ENCODE data around the gene SMIM11. TPM values are rescaled to one million over a fixed set of nuclear protein-coding genes. Genes with fewer than 3 reads are reported as not detected.

The SMIM11 gene
- polyA plus RNA-seq, 3 donors from 2014 or later: 3.9 to 11.1 (median 7.0) TPM

DNA sequence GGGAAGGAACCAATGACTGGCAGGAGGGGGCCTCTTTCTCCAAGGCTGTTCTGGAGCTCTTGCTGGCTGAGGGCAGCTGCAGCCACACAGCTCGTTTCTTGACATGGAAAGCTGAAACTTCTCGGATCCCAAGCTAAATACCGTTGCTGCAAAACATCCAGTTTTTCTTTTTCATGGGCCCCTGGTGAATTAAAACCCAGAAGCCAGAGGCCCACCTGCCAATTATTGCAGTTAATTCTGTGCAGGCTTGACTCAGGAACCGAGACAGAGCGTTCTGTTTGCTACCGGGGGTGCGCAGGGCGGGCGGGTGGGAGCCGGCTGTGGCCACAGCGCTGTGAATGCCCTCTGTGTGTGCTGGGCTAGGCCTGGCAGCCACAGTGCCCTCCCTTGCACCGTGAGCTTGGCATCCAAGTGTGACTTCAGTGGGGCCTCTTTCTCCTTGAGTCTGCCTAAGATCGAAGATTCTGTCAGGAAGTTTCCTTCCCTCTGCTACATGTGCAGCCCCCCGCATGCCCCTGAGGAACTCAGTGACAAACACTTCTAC lies 31.4 kb upstream of the SMIM11 start:
- H3K9me3 Mint-ChIP-seq: no peaks in the 10 kb centered on the region
- H3K27ac Mint-ChIP-seq: no peak overlapping the region

DNA sequence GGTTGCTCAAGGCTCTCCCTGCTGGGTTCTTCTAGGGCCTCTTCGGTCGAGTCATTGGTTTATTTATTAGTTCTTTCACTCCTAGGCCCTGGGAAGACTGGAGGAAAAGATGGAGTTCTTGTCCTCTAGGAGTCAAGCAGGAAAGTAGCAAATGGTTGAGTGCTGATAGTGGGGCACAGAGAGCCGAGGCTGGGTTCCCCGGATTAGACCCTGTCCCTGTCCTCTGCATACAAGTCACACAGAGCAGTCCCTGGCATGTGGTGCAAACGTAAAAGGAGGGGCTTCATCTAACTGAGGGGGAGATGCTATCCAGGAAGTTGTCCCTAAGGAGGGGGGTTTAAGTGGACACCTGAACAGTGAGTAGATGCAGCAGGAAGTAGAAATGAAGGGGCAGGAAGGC lies 30.7 kb upstream of the SMIM11 start:
- Mint-ChIP-seq H3K9me3 (no peaks in the 10 kb centered on the region), H3K27ac (no peak overlapping the region), H3K27me3 (ENCODE audit: low read depth in 3 of 3) (peaks cover 4 to 8% (median 7%) of the 10 kb centered on the region in 3 donors), H3K4me1 (peaks cover 13 to 18% of the 10 kb centered on the region in 2 donors), H3K36me3 (no peaks in the 10 kb centered on the region), H3K4me3 (no peak overlapping the region)
- DNase-seq: no peak

More for the DNA sequence above, 31.4 kb upstream of the SMIM11 start:
- Mint-ChIP-seq H3K27me3 (ENCODE audit: low read depth in 3 of 3) (peaks cover 4 to 8% (median 7%) of the 10 kb centered on the region in 3 donors), H3K4me1 (peaks cover 15 to 20% of the 10 kb centered on the region in 2 donors), H3K36me3 (no peaks in the 10 kb centered on the region), H3K4me3 (no peak overlapping the region)
- DNase-seq: no peak

GRCh38 chr21:34345091-34345871 lies 30.0 kb upstream of the SMIM11 start:
- Mint-ChIP-seq H3K27me3 (ENCODE audit: low read depth in 3 of 3) (peaks cover 4 to 7% (median 4%) of the 10 kb centered on the region in 3 donors), H3K36me3 (no peaks in the 10 kb centered on the region), H3K4me3 (no peak overlapping the region), H3K27ac (no peak overlapping the region), H3K9me3 (no peaks in the 10 kb centered on the region), H3K4me1 (peaks cover 7 to 11% of the 10 kb centered on the region in 2 donors)
- DNase-seq: no peak

DNA sequence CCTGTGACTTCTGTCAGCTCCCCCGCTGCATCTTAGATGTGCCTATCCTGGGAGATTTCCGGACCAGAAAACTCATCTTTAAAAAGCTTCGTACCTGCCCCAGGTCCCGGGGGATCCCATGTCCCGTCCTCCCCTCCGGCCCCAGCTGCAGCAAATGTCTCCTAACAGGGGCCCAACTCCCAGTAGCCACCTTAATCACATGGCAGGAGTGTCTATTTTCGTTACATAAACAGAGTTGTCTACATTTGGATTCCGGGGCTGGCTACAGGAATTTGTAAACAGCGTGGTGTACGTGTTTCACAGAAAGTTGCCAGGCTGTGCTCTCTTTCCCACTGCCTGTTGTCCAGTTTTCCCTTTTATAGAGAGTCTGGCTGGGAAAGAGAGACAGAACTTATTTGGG lies 29.4 kb upstream of the SMIM11 start:
- Mint-ChIP-seq H3K4me1 (peaks cover under 1 to 5% of the 10 kb centered on the region in 2 donors), H3K27me3 (ENCODE audit: low read depth in 3 of 3) (peaks cover 0 to 7% (median 2%) of the 10 kb centered on the region in 3 donors), H3K27ac (no peak overlapping the region), H3K4me3 (no peak overlapping the region), H3K36me3 (no peaks in the 10 kb centered on the region), H3K9me3 (no peaks in the 10 kb centered on the region)
- no peak for DNase-seq

GRCh38 chr21:34348890-34349519 lies 26.3 kb upstream of the SMIM11 start:
- no peak for DNase-seq
- H3K4me3 Mint-ChIP-seq: no peak overlapping the region
- H3K27me3 Mint-ChIP-seq (ENCODE audit: low read depth in 3 of 3): peaks cover 1 to 4% (median 4%) of the 10 kb centered on the region in 3 donors
- H3K4me1 Mint-ChIP-seq: peaks cover 0 to 4% of the 10 kb centered on the region in 2 donors
- no peak overlapping the region for H3K27ac Mint-ChIP-seq
- peaks cover 0 to 3% (median 0%) of the 10 kb centered on the region in 3 donors for H3K36me3 Mint-ChIP-seq
- peaks cover 0 to 3% (median 0%) of the 10 kb centered on the region in 6 donors for H3K9me3 Mint-ChIP-seq

- Mint-ChIP-seq H3K4me3 (no peak overlapping the region), H3K27me3 (ENCODE audit: low read depth in 3 of 3) (peaks cover 2 to 10% (median 7%) of the 10 kb centered on the region in 3 donors), H3K9me3 (peaks cover 0 to 3% (median 0%) of the 10 kb centered on the region in 6 donors), H3K36me3 (peaks cover 0 to 3% (median 0%) of the 10 kb centered on the region in 3 donors), H3K4me1 (peaks cover 0 to 4% of the 10 kb centered on the region in 2 donors), H3K27ac (no peak overlapping the region)
- DNase-seq: peak; percentile 6 to 28 (median 10)
These were observed 23.5 kb upstream of the SMIM11 start for GRCh38 chr21:34351786-34352241.

GRCh38 chr21:34352556-34352955 lies 22.8 kb upstream of the SMIM11 start:
- Mint-ChIP-seq H3K9me3 (peaks cover 0 to 3% (median 0%) of the 10 kb centered on the region in 6 donors), H3K36me3 (peaks cover 0 to 3% (median 0%) of the 10 kb centered on the region in 3 donors), H3K27ac (no peak overlapping the region), H3K4me3 (no peak overlapping the region), H3K27me3 (ENCODE audit: low read depth in 3 of 3) (peaks cover 2 to 10% (median 7%) of the 10 kb centered on the region in 3 donors), H3K4me1 (peaks cover 0 to 4% of the 10 kb centered on the region in 2 donors)
- DNase-seq: no peak

DNA sequence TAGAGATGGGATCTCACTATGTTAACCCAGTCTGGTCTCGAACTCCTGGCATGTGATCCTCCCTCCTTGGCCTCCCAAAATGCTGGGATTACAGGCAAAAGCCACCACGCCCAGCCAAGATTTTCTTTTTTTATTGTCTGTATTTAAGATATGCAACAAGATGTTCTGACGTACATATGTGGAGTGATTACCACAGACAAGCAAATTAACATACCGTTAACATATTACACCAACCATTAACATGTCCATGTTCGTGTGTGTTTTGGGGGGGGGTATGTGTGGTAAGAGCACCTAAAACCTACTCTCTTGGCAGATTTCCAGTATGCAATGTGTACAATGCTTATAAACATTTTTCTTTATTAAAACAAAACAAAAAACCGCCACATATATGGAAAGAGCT lies 22.1 kb upstream of the SMIM11 start:
- no peak overlapping the region for H3K4me3 Mint-ChIP-seq
- peaks cover 0 to 3% (median 0%) of the 10 kb centered on the region in 3 donors for H3K36me3 Mint-ChIP-seq
- no peak overlapping the region for H3K27ac Mint-ChIP-seq
- peaks cover 2 to 11% (median 5%) of the 10 kb centered on the region in 3 donors for H3K27me3 Mint-ChIP-seq (ENCODE audit: low read depth in 3 of 3)
- H3K4me1 Mint-ChIP-seq: no peaks in the 10 kb centered on the region
- no peak for DNase-seq
- H3K9me3 Mint-ChIP-seq: peaks cover 0 to 3% (median 0%) of the 10 kb centered on the region in 6 donors

GRCh38 chr21:34354836-34355235 lies 20.5 kb upstream of the SMIM11 start:
- Mint-ChIP-seq H3K4me1 (no peaks in the 10 kb centered on the region), H3K27ac (no peak overlapping the region), H3K36me3 (peaks cover 0 to 3% (median 0%) of the 10 kb centered on the region in 3 donors), H3K9me3 (peaks cover 0 to 3% (median 0%) of the 10 kb centered on the region in 6 donors), H3K27me3 (ENCODE audit: low read depth in 3 of 3) (peaks cover 0 to 19% (median 5%) of the 10 kb centered on the region in 3 donors), H3K4me3 (no peak overlapping the region)
- DNase-seq: no peak

DNA sequence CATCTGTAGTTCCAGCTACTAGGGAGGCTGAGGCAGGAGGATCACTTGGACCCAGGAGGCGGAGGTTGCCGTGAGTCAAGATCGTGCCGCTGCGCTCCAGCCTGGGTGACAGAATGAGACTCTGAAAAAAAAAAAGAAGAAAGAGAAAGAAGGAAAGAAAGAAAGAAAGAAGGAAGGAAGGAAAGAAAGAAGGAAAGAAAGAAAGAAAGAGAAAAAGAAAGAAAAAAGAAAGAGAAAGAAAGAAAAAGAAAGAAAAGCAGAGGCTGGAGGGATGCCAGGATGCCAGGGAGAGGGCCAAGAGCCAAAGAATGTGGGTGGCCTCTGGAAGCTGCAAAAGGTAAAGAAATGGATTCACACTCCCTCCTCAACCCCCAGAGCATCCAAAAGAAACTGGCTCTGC lies 19.7 kb upstream of the SMIM11 start:
- Mint-ChIP-seq H3K27ac (no peak overlapping the region), H3K9me3 (peaks cover 0 to 3% (median 0%) of the 10 kb centered on the region in 6 donors), H3K36me3 (peaks cover 0 to 3% (median 0%) of the 10 kb centered on the region in 3 donors), H3K4me1 (no peaks in the 10 kb centered on the region), H3K4me3 (no peak overlapping the region), H3K27me3 (ENCODE audit: low read depth in 3 of 3) (peaks cover 0 to 19% (median 5%) of the 10 kb centered on the region in 3 donors)
- DNase-seq: no peak

GRCh38 chr21:34357889-34358288 lies 17.4 kb upstream of the SMIM11 start:
- peaks cover 6 to 10% of the 10 kb centered on the region in 2 donors for H3K4me1 Mint-ChIP-seq
- peaks cover 0 to 2% (median 0%) of the 10 kb centered on the region in 6 donors for H3K9me3 Mint-ChIP-seq
- H3K4me3 Mint-ChIP-seq: no peak overlapping the region
- DNase-seq: no peak
- H3K27ac Mint-ChIP-seq: no peak overlapping the region
- peaks cover 0 to 3% (median 0%) of the 10 kb centered on the region in 3 donors for H3K36me3 Mint-ChIP-seq
- H3K27me3 Mint-ChIP-seq (ENCODE audit: low read depth in 3 of 3): peaks cover 3 to 30% (median 5%) of the 10 kb centered on the region in 3 donors

DNA sequence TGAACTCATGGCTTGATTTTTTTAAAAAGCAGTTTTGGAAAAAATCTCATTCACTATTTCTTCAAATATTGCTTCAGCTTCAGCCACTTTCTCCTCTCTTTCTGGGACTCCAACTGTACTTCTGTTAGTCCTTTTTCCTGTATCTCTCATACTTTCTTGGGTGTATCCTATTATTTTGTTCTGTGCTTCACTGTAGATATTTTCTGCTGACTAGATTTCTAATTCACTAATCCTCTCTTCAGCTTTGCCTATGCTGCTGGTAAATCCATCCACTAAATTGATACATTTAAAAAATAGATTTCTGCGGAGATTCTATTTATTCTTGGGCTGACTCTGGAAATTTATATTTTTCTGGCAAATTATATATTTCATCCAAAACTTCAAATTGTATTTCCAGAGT lies 16.4 kb upstream of the SMIM11 start:
- Mint-ChIP-seq H3K9me3 (peaks cover 0 to 2% (median 0%) of the 10 kb centered on the region in 6 donors), H3K4me3 (no peak overlapping the region), H3K36me3 (peaks cover 0 to under 1% (median 0%) of the 10 kb centered on the region in 3 donors), H3K4me1 (peaks cover 6 to 10% of the 10 kb centered on the region in 2 donors), H3K27me3 (ENCODE audit: low read depth in 3 of 3) (peaks cover 3 to 30% (median 3%) of the 10 kb centered on the region in 3 donors), H3K27ac (no peak overlapping the region)
- DNase-seq: no peak

- Mint-ChIP-seq H3K9me3 (peaks cover 0 to 2% (median 0%) of the 10 kb centered on the region in 6 donors), H3K27ac (no peak overlapping the region), H3K4me3 (no peak overlapping the region), H3K4me1 (peaks cover 6 to 10% of the 10 kb centered on the region in 2 donors), H3K36me3 (no peaks in the 10 kb centered on the region), H3K27me3 (ENCODE audit: low read depth in 3 of 3) (peaks cover 0 to 21% (median 3%) of the 10 kb centered on the region in 3 donors)
- DNase-seq: no peak
These were observed 14.6 kb upstream of the SMIM11 start for GRCh38 chr21:34360488-34361241.

Data from immature natural killer cell (primary cell).